HK-2 (cell line): ENCODE data around the gene MYLK2.
"Not testable (repeated sequence)": the region's sequence is repeated elsewhere in the genome, so short reads cannot be mapped to it uniquely, and the experiment has no call there.

Experiments used
- DNase-seq: peaks from one replicate; pipeline ENCODE4 v3.0.0-alpha.2; 2018; ENCODE audit not compliant: unreplicated experiment

Gene MYLK2

GRCh38 chr20:31815408-31816188 is 3.6 kb upstream of the MYLK2 start:
- no peak for DNase-seq

GRCh38 chr20:31816221-31816620 is 2.9 kb upstream of the MYLK2 start:
- DNase-seq, result no peak

DNA sequence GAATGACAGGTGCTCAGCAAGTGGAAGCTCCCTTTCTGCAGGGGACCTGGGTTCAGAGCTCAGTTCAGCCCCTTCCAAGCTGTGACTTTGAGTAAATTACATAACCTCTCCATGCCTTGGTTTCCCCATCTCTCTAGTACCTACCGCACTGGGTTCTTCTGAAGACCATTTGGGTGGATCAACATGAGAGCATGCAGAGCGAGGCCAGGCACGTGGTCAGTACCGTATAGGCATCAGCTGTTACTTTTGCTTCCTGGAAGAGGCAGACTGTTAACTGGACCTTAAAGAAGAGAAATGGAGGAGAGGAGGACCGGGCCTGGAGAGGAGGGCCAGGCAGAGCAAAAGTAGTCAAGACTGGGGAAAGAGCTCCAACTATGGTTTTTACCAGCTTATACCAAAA is 1.7 kb upstream of the MYLK2 start:
- no peak for DNase-seq

DNA sequence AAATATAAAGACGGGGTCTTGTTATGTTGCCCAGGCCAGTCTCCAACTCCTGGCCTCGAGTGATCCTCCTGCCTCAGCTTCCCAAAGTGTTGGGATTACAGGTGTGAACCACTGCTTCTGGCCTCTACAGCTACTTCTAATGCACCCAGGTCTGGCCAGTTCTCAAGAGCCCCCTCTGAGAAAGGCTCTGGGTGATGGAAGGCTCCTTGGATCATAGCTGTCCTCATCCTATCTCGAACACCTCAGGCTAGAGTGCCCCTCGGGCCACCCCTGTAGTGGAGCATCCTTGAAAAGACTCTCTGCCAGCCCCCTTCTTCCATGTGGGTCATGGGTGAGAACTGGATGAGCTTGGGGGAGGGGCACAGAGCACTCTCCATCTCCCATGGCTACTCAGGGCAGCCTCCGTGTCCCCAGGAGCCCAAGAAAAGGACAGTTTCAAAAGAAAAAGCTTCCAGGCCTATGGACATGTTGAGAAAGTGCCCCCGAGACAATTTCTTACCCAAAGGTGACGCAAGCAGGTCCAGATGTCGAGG is 714 bp upstream of the MYLK2 start:
- DNase-seq, result no peak

GRCh38 chr20:31820228-31820627 is 1.1 kb downstream of the MYLK2 start:
- DNase-seq, result no peak

GRCh38 chr20:31821427-31821826 is 2.3 kb downstream of the MYLK2 start:
- DNase-seq, result no peak

DNA sequence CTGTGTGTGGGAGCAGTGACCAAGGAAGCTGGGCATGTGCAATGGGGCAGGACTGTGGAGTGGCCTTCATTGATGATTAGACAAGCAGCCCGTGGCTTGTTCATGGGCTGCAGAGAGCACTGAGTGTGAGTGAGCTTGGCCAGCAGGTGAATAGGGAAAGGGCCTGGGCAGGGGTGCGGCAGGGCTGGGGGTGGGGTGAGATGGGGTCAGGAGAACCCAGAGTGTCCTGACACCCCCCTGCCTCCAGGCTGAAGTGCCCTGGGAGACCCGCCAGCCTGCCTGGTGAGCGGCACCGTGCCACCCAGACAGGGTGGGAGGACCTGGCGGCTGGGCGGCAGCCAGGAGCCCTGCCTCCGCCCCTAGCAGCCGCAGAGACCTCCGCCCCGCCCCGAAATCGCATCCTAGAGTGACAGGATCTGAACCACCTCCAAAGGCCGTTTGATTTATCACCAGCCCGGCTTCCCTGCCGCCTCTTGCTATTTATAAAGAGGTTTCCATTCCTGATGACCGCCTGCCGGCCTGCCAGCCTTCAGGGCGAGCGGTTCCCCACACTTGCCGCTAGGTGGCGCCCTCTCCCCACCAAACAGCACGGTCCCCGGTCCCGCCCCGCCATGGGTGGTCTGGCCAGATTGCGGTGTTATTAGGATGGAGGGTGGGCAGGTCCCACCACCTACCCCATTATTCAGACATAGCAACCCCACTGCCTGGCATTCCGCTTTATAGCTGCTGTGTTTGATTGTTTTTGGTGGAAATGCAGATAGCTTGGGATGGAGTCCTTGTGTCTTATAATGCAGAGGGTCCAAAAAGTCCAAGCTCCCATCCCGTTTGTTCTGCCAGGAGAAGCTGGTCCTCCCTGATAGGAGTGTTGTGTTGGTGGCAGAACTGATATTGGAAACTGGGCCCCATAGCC is 3.5 kb downstream of the MYLK2 start:
- DNase-seq, result peak; percentile 92

DNA sequence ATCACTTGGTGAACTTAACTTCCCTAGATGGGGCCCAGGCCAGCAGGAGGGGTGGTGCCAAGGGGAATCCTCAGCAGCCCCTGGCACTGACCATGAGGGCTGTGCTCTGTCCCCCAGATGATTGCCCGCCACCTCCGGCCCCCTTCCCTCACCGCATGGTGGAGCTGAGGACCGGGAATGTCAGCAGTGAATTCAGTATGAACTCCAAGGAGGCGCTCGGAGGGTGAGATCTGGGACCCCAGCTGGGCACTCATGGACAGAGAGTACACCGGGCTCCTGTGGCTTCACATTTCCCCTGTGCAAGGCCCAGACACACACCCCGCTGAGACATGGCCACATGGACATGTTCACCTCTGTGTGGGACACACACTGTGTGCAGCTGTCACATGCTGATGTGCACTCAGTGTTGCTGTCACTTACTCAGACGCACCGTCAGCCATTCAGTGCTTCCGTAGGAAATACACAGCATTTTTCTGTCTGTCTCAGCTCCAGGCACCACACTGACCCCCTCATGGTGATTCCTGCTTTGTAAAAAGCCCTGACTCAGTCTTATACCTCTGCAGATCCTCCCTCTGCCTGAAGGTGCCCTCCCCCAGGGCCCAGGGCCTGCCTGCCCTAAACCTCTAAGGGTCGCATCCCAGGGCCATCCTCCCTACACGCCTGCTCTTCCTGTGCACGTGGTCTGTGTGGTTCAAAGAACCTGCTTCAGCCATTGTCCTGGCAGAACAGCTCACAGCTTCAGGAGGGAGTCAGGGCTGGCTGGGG is 4.4 kb downstream of the MYLK2 start:
- DNase-seq, result peak; percentile 48

DNA sequence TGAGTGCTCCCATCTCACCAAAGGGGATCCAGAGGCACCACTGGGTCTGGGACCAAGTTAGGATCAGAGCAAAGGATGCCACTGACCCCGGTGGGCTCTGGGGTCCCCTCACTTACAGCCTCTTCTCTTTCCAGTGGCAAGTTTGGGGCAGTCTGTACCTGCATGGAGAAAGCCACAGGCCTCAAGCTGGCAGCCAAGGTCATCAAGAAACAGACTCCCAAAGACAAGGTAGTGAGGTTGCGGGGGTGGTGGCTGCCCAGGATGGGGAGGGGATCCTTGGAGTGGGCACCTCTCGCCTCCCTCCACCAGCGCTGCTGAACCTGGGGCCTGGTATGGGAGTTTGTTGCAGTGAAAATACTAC is 4.9 kb downstream of the MYLK2 start:
- DNase-seq, result no peak

DNA sequence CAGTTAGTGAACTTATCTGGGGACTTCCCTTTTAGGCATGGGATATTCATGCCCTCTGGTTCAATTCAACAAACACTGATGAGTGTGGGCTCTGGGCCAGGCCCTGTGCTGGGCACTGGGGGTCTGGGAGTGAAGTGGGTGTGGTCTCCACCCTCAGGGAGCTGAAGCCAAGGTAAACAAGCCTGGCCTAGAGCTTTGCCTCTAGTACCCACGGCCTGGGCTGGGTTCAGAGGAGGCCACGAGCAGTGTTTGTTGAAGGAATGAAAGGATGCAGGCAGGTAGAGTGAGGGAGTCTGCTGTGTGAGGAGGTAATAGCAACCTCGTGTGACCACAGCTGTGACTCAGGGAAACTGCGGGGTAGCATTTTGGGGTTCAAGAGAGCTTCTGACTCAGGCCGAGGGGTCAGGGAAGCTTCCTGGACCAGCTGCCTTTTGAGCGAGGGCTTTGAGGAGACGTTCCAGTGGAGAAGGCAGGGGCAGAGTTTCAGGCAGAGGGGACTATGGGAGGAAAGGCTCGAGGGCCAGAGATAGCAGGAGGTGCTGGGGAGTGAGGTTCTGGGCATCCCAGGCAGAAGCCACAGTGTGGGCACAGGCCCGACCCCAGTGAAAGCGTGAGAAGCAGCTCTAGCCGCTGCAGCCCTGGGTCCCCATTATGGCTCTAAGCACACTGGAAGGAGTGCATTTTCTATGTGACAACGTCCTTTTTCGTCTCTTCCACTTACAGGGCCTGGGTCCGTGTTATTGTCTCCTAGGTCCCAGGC is 5.6 kb downstream of the MYLK2 start:
- DNase-seq, result no peak

- no peak for DNase-seq
These were observed 6.9 kb downstream of the MYLK2 start for GRCh38 chr20:31826074-31826473.

DNA sequence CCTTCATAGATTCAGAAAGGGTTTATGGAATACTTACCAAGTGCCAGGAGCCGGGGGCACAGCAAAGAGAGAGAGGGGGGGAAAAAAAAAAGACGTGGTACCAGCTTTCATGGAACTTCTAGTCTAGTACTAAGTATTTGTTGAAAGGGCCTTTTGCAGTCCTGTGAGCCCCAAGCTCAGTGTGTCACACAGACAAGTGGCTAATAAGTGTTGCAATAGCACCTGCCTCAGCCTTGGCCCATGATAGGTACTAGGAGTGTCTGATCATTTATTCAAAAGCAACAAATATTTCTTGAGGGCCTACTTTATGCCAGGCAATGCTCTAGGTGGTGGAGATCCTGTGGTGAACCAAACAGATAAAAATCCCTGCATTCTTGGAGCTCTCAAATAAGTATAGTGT is 7.9 kb downstream of the MYLK2 start:
- no peak for DNase-seq

- DNase-seq, result not testable (repeated sequence)
These were observed 8.9 kb downstream of the MYLK2 start for GRCh38 chr20:31828016-31828415.

DNA sequence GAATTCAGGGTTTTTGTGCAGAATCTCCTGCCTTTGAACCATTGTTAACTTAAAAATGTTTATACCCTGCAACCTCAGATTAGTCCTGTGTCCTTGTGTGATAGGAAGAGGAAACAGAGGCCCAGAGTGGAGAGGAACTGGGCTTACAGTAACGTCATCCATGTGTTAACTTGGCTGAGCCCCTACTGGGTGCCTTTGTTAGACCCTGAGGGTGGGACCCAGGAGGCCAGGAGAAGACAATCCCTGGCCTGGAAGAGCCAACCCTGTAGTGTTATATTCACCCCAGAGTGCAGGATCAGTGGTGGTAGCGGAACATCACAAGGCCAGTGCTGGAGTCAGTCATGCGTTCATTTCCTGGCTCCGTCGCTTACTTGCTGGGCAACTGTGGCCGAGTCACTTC is 10.6 kb downstream of the MYLK2 start:
- DNase-seq, result peak; percentile 47

DNA sequence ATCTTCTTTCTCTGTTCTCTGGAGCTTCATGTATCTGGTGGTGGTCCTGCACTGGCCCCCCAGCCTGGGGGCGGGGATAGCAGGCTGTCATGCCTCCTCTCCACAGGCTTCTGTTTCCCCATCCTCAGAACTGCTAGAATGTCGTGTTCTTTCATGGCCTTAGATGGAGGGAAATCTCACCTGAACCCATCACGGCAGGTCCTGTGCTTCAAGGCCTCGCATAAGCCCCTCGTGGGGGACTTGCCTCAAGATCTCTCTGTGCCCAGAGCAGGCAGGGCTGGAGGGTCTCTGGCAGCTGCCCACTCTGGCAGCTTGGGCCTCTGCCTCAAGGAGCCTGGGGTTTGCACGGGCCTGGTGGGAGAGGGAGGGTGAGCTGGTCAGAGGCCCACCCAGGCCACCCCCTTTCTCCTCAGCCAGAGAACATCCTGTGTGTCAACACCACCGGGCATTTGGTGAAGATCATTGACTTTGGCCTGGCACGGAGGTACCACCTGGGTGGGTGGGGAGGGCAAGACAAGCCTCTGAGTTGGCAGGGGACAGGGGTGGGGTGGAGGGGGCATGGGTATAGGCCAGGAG is 11.3 kb downstream of the MYLK2 start:
- no peak for DNase-seq

GRCh38 chr20:31831211-31831610 is 12.1 kb downstream of the MYLK2 start:
- no peak for DNase-seq

GRCh38 chr20:31831771-31832306 is 12.7 kb downstream of the MYLK2 start:
- DNase-seq, result no peak

DNA sequence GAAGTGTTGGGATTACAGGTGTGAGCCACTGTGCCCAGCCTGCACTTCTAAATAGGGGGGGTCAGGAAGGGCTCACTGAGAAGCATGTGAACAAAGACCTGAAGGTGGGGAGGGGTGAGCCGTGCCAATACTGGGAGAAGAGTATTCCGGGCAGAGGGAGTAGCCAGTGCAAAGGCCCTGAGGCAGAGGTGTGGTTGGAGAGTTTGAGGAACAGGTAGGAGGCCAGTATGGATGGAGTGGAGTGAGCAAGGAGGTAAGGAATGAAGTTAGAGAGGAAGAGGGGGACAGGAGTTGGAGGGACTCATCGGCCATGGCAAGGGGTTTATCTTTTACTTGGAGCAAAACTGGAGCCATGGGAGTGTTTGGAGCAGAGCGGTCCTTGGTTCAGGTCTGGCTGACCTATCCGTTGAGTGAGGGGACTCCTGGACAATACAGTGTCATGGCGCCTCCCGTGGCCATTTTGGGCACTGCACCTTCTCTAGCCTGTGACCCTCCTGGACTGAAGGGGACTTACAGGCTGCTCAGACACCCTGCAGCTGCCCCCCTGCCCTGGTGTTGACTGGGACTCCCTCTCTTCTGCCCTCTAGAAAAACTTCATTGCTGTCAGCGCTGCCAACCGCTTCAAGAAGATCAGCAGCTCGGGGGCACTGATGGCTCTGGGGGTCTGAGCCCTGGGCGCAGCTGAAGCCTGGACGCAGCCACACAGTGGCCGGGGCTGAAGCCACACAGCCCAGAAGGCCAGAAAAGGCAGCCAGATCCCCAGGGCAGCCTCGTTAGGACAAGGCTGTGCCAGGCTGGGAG is 14.2 kb downstream of the MYLK2 start:
- DNase-seq, result peak; percentile 74

- DNase-seq, result no peak
These were observed 14.9 kb downstream of the MYLK2 start for GRCh38 chr20:31833931-31834521.
